ENCODE data around the gene LDLRAD1. TPM values are rescaled to one million over a fixed set of nuclear protein-coding genes. Genes with fewer than 3 reads are reported as not detected.

LDLRAD1 gene
- total RNA-seq, 1 experiment from 2014 or later, result not detected

GRCh38 chr1:53981220-53981619 is 36.8 kb downstream of the LDLRAD1 start:
- Histone ChIP-seq H2BK12ac (ENCODE audit: insufficient read length, low read depth, low read length) (no peak overlapping the region), H3K18ac (ENCODE audit: insufficient read length, low read depth, low read length) (no peak overlapping the region), H4K5ac (ENCODE audit: insufficient read length, low read depth, low read length) (no peak overlapping the region), H2BK15ac (ENCODE audit: low read depth, low read length) (no peak overlapping the region), H3K4me1 (ENCODE audit: insufficient read depth, low read length) (no peaks in the 10 kb centered on the region; the same call in 1 of the 2 replicates), H3K79me2 (ENCODE audit: insufficient read depth, low read length) (no peaks in the 10 kb centered on the region), H3K4me2 (ENCODE audit: insufficient read depth, insufficient read length, low read length) (no peak overlapping the region), H3K27me3 (ENCODE audit: insufficient read depth, low read length) (no peaks in the 10 kb centered on the region), H4K20me1 (ENCODE audit: control insufficient read depth, insufficient read depth, insufficient read length) (no peaks in the 10 kb centered on the region), H3K14ac (ENCODE audit: insufficient read depth, low read length) (no peak overlapping the region), H3K23me2 (ENCODE audit: insufficient read length, low read depth, low read length, poor library complexity, severe bottlenecking) (peaks cover 8% of the 10 kb centered on the region), H3K27ac (ENCODE audit: insufficient read length, low read depth, low read length) (no peak overlapping the region), H3K9me3 (ENCODE audit: control insufficient read depth, low read depth, low read length) (no peaks in the 10 kb centered on the region), H4K8ac (replicated peaks; ENCODE audit: insufficient read length, low read depth, low read length) (no peak overlapping the region), H4K91ac (ENCODE audit: insufficient read length, low read depth, low read length) (no peak overlapping the region), H3T11ph (ENCODE audit: low read length) (no peak overlapping the region), H3K23ac (ENCODE audit: insufficient read length, low read depth, low read length) (no peak overlapping the region), H2AFZ (ENCODE audit: low read length) (peak overlapping the region; percentile 36), H3K4ac (ENCODE audit: low read depth, low read length) (no peak overlapping the region), H2BK5ac (ENCODE audit: insufficient read length, low read length) (no peak overlapping the region), H3K56ac (ENCODE audit: insufficient read length, low read depth, low read length) (no peak overlapping the region), H3K79me1 (ENCODE audit: insufficient read depth, low read depth, low read length, poor library complexity, severe bottlenecking) (no peaks in the 10 kb centered on the region), H3K9ac (ENCODE audit: extremely low read depth, insufficient read length, low read length) (no peak overlapping the region), H2BK20ac (ENCODE audit: low read depth, low read length, poor library complexity, severe bottlenecking) (no peak overlapping the region), H2BK120ac (ENCODE audit: low read depth, low read length, poor library complexity, severe bottlenecking) (no peak overlapping the region), H2AK5ac (ENCODE audit: insufficient read length, low read length) (no peak overlapping the region)
- WGBS (ENCODE audit: extremely low coverage, insufficient read length, low lambda C conversion rate), result no CpG with 5 or more reads among the region's 6 CpGs
- no peak overlapping the region; a peak in 1 of 5 replicates for H3K4me3 Mint-ChIP-seq
- no peak for DNase-seq
- H3K27ac Mint-ChIP-seq, result no peak overlapping the region
- peaks cover 19 to 27% of the 10 kb centered on the region in 2 experiments for H3K4me1 Mint-ChIP-seq
- TF ChIP-seq CTCF (conservative IDR thresholded peaks at IDR 0.05), result no peak
- peaks cover 9% of the 10 kb centered on the region for H3K27me3 Mint-ChIP-seq (ENCODE audit: low read depth)
- no peaks in the 10 kb centered on the region for H3K36me3 Mint-ChIP-seq (ENCODE audit: insufficient read depth in 1 of 3, low read depth in 3 of 3)
- no peaks in the 10 kb centered on the region; a peak in 1 of 5 replicates for H3K9me3 Mint-ChIP-seq

All from H9 (cell line).